Left renal cortex interstitium (tissue), 4 donors: ENCODE data around the gene BBX. TPM values are rescaled to one million over a fixed set of nuclear protein-coding genes. Genes with fewer than 3 reads are reported as not detected.

Experiments
- DNase-seq, 4 donors: peaks; one replicate each; pipeline ENCODE4 v3.0.0-alpha.2; 2013; ENCODE audit warnings: low read depth in 4 of 4, low spot score in 2 of 4, missing footprints in 1 of 4
- polyA plus RNA-seq, 4 donors: library from polyadenylated mRNA; unstranded; fragments of 120-200 nt; gene quantifications; one replicate each; pipeline ENCODE4 v1.2.1, GENCODE V29; 2013; ENCODE audit not compliant: insufficient read length in 4 of 4

The BBX gene
- polyA plus RNA-seq: 10 to 100 TPM; 51.5 to 72.2 (median 67.6) TPM

DNA sequence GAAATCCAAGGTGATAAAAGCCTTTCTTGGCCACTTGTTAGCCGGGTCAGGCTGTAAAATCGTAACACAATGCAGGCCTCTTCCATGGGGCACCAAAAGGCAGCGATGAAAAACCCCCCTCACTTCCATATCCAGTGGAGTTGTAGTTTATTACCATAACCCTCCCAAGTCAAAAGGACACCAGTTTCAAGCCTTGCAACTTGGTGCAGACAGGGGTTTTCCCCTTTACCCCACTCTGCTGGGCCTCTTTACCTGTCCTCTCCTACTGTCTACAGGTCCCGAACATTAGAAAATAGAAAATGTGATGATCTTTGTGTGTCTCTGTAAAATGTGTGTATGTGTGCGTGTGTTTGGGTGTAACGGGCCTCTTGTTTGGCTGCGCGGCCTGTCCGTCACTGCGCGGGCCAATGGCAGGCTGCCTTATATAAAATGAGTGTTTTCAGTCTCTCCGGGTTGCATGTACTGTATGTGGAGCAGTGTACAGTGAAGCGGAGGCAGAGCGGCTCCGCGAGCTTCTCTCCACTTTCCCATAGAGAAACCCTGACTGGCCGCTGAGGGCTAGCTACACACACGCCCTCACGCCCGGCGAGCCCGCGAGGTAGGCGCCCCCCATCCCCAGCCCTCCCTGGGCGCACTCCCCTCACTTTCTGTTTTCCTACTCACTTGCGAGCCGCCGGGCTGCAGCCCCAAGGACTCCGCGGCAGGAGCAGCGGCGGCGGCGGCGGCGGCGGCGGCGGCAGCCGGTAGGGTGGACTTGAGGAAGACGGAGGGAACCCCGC is at the start of gene BBX:
Gene BBX, plus strand, starts transcription at position 453 of the 779 bp plus-strand sequence. CDS start 187,499 bp downstream, outside the sequence.
- peak; percentile 93 to 98 (median 97) for DNase-seq

DNA sequence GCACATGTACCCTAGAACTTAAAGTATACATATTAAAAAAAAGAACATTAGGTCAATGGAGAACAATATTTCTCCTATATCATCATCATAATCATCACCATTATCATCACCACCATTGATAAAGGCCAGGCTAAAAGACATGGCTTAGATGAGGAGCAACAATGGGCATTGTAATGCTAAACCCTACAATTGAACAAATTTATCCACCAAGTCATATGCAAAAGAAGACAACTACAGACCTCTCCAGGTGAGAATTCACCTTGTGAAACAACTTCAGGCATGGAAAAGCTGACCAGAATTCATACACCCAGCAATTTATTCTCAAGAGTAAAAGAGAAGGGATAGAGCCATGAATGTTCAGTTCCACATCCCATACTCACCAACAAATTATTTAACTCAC is 46.3 kb upstream of the BBX start:
- DNase-seq: no peak

DNA sequence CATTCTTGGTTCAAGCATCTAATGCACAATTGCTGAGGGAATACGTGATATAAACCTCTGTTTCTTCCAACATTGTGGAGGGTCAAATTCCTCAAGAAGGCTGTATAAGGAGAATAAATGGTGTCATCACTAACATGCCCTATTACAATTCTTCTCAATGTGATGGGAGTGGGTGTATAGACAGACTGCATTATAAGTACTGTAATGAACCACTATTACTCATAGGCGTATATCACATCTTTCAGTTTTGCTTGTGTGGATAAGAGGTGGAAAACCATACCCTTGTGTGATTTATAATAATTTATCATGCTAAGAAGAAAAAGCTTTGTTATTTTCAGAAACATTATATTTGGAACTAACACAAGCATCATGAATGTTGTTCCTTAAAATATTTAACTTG is 35.3 kb upstream of the BBX start:
- no peak for DNase-seq

DNA sequence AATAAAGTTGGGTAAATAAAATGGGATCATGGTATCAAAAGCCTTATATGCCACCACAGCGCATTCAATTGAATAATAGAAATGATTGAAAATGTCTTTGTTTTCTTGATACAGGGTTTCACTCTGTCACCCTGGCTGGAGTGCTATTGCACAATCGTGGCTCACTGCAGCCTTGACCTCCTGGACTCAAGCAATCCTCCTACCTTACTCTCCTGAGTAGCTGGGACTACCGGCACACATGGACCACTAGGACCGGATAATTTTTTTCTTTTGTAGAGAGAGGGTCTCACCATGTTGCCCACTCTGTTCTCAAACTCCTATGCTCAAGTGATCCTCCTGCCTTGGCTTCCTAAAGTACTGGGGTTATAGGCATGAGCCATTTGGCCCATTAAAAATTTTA is 33.8 kb upstream of the BBX start:
- DNase-seq: no peak

DNA sequence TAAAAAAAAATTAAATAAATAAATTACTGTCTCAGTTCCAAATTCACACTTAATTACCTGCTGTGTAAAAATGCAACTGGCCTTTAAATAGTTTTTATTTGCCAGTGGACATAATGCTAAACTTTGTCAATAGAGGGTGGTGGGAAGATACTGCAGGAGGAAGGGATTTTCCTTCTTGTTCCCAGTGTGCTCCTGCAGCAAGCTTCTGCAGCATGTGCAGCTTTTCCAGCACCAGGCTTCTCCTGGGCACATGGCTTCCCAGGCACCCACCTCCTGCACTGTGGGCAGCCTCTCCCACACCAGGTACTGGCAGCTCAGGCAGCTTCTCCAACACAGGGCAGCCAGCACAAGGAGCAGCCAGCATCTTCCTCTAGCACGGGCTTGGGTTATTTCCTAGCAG is 29.6 kb upstream of the BBX start:
- DNase-seq: no peak

DNA sequence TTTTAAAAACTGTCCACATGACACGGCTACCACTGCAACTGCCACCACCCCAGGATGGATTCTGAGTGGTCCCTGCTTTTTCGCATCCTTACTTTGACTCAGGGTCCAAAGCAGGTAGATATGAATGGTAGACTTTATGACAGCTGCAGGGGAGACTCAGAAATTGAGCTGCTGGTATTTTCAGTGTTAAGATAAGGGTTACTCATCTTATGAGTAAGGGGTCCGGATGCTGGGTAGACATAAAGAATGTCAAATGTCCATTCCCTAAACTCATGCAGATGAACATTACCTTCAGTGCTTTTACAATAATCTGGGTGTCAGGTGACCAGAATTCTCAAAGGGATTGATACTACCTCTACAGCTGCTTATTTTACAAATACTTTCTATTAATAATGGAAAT is 25.9 kb upstream of the BBX start:
- DNase-seq: no peak

DNA sequence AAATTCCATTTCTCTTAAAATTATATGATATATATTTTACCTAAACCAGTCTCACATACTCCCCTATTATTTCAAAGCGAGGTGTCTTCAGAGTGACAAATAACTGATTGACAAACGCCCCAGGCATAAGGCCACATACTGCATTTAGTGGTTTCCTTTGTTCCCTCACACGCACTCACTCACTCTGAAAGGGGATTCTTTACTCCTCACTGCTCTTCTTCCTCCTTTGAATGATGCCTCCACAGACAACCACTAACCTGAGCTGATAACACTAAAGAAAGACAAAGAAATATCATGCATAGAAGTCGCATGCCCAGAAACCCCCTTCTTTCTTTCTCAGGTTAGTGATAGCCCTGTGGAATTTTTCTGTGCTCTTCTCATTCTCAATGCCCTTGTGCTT is 24.1 kb upstream of the BBX start:
- no peak for DNase-seq

DNA sequence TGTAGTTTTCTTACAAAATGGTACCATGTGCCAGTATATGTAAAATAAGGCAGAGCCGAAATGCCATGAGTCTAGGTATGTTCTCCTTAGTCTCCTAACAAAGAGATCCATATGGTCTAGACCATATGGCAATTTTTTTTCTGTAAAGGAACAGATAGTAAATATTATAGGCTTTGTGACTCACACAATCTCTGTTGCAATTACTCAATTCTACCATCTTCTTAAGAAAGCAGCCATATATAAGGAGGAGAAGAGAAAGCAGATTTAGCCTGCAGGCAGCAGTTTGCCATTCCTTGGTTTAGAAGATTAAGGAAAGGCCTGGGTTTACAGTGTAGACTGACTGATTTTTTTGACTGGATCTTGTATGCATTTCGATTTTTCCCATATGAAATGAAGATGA is 16.3 kb upstream of the BBX start:
- no peak for DNase-seq

DNA sequence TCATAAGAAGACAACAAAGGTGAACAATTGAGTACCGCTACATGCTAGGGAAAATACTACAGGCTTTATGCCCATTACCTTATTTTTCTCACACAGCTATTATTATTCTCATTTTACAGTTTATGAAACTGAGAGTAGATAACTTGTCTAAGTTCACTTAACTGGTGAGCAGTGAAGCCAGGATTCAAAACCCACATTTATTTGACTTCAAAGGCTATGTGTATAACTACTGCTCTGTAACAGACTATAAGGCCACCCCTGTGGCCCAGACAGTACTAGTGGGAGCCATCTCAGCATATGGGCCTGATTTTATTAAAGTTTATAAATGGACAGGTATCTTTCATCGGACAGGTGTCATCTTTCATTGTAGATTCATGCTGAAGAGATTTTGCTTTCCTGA is 14.4 kb upstream of the BBX start:
- DNase-seq: no peak

DNA sequence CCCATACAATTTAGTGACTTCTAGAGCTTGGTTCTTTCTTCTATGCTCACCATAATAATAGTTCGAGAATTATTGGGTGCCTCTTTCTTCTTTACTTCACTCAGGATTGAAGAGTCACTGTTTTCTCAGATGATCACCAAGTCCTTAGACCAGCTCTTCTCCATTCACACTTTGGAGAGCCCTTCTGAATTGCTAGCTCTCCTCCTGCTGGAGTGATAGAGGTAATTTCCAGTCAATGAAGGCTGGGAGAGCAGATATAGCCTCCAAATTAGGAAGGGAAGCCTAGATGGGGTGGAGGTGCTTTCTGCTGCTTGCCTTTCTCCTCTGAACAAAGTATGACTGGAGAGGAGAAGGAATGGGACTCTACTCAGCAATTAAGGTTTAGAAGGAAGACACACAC is 10.7 kb upstream of the BBX start:
- no peak for DNase-seq

DNA sequence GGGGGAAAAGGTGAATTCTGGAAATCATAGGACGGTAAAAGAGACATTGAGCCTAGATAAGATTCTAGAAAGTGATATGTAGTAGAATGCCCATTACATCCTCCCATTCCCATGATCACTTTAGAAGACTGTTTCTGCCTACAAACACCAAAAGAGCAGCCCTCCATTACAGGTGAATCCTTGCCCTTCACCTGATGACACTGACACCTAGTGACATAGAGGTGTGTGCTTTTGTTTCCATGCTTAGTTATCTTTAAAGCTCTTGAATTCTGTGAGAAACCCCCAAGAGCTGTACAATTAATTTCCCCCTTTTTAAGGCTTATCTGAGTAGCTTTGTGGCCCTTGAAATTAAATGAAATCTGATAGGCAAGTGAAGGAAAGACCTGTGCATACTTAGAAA is 8.3 kb upstream of the BBX start:
- DNase-seq: no peak

DNA sequence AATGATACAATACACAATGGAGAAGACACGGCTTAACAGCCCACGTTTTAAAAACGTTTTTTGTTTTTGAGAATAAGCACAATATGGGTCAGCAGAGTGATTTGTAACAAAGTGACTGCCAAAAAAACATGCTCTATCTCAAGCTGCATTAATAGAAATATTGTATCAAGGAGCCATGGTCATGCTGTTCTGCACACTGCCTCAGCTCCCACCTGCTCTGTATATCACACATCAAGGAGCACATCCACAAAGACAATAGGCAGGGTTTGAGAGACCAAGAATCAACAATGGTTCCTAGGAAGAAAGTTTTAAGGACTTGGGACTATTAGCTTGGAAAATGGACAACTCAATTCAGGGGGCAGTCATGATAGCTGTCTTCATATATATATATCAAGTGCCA is 6.3 kb upstream of the BBX start:
- no peak for DNase-seq

DNA sequence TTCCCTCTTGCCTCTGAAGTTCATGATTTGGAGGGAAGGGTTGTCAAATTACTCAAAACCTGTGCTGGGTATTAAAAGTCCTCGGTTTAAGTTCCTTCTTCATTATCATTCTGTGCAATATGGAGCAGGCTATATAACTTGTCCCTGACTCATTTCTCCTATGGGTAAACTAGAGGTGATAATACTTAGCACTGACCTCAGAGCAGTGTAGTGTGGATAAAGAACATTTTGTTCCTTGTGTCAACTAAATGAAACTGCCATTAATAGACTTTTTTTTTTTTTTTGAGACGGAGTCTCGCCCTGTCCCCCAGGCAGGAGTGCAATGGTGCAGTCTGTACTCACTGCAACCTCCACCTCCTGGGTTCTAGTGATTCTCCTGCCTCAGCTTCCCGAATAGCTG is 2.2 kb upstream of the BBX start:
- no peak for DNase-seq

DNA sequence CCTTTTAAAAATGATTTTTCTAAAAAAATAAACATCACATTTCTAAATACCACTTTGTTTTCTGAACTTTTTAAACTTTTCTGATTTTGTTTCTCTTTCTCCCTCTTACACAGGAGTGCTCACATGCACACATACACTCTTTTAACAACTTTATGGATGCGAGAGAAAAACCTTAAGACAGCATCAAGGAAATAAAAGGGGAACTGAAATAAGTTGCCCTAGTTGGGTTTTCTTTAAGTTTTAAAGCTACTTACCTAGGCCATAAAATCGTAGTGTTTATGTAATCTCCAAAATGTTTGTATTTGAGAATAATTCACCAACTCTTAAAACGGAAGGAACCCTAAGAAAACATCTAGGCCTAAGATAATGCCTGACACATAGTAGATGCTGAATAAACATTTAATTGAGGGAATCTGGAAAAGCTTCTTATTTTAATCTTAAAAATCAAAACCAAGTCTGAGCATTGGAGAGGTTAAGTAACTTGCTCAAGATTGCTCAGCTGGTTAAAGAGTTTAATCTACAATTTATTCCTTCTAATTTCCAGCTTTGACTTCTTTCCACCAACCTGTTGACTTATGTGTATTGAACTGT is 1.2 kb upstream of the BBX start:
- no peak for DNase-seq

DNA sequence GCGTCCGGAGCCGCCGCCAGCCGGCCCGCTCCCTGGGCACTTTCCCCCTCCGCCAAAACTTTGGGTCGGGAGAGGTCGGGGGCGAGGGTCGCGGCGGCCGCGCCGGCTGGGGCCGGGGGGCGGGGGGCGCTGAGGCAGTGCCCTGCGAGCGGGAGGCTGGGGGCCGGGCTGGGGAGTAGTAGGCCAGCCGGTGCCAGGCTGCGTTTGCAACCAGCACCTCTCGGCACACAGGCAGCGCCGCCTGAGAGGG is 452 bp downstream of the BBX start:
- DNase-seq: no peak

DNA sequence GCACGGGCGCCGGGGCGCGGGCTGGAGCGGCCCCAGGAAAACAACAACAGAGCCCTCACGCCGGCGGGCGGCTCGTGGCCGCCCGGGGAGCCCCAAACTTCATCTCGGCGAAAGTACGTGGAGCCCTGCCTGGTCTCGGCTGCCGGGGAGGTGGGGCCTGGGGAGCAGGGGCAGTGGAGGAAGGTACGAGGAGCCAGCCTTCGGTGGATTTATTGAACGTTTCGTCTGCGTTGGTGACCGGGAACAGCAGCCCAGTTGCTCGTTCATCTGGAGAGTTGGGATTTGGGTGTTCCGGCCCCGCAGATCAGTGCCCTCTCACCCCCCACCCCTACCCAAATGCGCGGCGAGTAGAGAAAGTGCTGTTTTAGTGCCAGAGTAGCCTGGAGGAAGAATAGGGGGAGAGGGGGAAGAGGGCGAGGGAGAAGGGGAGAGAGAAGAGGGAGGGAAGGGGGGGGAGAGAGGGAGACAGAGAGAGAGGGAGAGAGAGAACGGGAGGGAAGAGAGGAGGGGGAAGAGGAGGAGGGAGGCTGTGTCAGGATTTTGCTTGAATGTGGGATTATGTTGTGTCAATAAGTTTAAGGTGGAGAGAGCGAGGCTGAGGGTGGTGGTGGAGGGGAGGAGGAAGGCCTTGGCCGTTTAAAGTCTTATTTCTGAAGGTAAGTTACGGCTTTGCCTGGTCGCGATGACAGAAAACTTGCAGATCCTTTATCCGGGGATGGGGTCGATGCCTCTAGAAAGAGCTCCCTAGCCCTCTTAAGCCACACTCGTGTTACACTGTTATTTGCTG is 970 bp downstream of the BBX start:
- peak in 3 of 4 donors; percentile 56 to 72 (median 67) for DNase-seq

DNA sequence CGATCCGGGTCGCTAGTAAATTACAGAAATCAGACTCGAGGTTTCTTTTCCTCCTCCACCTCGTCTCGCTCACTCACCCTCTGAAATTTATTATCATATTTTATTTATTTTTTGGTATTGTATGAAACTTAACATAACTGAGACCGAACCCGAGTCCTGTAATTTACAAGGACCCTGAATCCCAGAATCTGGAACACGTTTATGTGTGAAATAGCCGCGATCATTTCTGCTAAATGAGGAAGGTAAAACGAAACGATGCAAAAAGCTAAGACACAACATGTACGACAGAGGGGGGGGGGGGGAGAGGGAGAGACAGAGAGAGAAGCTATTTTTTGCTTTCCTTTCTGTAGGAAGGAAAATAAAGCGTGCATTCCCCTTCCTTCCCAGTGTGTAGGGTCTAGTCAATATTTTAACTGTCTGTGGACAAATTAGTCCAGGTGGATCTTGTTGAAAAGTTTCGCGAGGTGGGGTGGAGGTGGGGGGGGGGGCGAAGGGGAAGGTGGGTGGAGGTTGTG is 1.6 kb downstream of the BBX start:
- peak in 2 of 4 donors; percentile 45 to 63 for DNase-seq

DNA sequence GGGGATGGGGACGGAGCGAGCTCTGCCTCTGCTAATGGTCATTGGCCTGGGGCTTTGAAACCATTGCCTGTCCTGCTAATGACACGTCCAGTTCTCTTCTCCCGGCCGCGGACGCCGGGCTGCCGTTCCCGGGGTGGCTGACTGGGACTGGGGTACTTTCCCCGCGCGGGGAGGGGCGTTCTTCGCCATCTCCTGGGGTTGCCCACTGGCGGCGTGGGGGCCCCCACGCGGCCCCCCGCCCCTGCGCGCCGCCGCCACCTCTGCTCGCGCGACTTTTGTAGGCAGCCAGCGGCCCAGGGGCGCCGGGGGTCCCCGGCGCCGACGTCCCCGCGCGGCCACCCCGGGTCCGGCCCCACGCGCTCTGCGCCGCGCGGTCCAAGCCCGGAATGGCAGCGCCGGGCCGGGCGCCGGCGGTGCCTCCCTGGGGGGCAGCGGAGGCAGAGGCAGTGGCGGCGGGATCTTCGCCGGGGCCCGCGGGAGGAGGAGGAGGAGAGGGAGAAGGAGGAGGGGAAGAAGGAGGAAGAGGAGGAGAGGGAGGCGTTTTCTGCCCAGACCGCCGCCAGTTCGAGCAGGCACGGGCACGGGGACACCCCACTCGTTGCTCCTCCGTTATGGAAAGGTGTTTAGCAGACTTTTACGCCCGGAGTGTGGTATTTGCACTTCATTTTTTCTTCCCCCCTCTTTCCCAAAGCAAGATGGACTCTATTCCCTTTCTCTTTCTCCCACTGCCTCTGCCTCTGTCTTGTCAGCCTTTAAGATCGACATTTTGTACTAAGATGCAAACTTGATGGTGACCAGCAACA is 2.3 kb downstream of the BBX start:
- peak in 1 of 4 donors; percentile 48 for DNase-seq

DNA sequence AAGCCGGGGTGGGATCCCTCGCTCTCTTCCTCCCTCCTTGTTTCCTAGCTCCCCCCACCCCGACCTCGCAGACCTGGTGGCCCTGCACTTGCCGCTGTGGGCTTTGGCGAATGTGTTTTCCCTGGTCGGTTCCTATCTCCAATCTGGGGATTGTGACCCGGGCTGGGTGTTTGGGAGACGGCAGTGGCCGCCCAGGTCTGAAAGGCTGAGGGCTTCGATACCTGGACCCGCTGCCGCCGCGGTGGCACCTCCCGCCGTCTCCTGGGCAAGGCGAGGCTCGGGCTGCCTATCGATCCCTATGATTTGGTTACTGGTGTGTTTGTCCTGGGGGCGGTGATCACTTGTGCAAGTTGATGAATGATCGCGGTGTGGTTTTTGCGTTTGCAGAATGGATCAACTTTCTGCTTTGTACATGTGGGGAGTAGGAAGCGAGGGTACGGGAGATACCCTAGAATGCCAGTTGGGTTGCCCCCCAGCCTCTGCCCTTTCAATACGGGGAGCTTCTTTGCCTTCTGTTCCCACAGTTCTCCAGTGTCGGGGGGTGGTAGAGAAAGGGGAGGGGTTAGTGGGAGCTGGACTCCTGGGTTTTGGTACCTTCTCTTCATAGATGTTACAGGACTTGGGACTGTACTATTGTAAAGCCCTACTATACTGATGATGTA is 3.0 kb downstream of the BBX start:
- DNase-seq: peak in 1 of 4 donors; percentile 6

DNA sequence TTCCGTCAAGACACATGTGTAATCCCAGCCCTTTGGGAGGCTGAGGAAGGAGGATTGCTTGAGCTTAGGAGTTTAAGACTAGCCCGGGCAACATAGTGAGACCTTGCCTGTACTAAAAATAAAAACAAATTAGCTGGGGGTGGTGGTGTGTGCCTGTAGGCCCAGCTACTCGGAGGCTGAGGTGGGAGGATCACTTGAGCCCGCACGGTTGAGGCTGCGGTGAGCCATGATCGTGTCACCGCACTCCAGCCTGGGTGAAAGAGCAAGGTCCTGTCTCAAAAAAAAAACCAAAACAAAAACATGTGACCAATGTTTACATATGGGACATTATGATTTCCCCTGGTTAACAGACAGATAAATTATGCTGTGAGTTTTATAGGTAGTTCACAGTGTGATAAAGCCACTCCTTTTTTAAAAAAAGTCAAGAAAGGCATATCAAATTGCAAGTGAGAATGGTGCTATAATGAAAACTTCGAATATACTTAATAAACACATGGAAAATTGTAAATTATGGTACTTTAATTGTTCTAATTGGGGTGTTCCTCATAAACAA is 9.2 kb downstream of the BBX start:
- DNase-seq: no peak
